Mesenchymal stem cell (in vitro differentiated cells and primary cell): ENCODE measurements around the gene SETDB1.

Experiments
- DNase-seq: peaks from one replicate; pipeline ENCODE4 v3.0.0-alpha.2; 2013
- H2AFZ ChIP-seq: one replicate; pipeline ENCODE4 v1.6.1; 2013; ENCODE audit warnings: low read depth, mild to moderate bottlenecking, control low read depth, inconsistent platforms, low read length, moderate library complexity
- H2AK5ac ChIP-seq: 2 replicates; pipeline ENCODE4 v1.6.1; 2013; ENCODE audit warnings: low read length, moderate library complexity, mild to moderate bottlenecking, inconsistent platforms; ENCODE audit not compliant: severe bottlenecking
- H2BK120ac ChIP-seq: one replicate; pipeline ENCODE4 v1.6.1; 2013; ENCODE audit warnings: low read depth, mild to moderate bottlenecking, inconsistent platforms, low read length, moderate library complexity
- H2BK12ac ChIP-seq, 2 experiments: one replicate each; pipeline ENCODE4 v1.6.1; 2013; ENCODE audit warnings: inconsistent platforms in 2 of 2, low read length in 2 of 2, mild to moderate bottlenecking in 2 of 2, moderate library complexity in 2 of 2, control low read depth in 1 of 2
- H2BK15ac ChIP-seq: one replicate; pipeline ENCODE4 v1.6.1; 2013; ENCODE audit warnings: mild to moderate bottlenecking, low read depth, inconsistent platforms; ENCODE audit not compliant: poor library complexity, severe bottlenecking
- H2BK5ac ChIP-seq: 2 replicates; pipeline ENCODE4 v1.6.1; 2013; ENCODE audit warnings: low read depth, mild to moderate bottlenecking, low read length, control low read depth, inconsistent platforms; ENCODE audit not compliant: poor library complexity, severe bottlenecking
- H3K14ac ChIP-seq, 2 experiments: one replicate each; pipeline ENCODE4 v1.6.1; 2013; ENCODE audit warnings: inconsistent platforms in 2 of 2, low read length in 2 of 2, control low read depth in 1 of 2, mild to moderate bottlenecking in 1 of 2, moderate library complexity in 1 of 2
- H3K18ac ChIP-seq, 2 experiments: one replicate each; pipeline ENCODE4 v1.6.1; 2013; ENCODE audit warnings: inconsistent platforms in 2 of 2, low read length in 2 of 2, control low read depth in 1 of 2, low read depth in 1 of 2, mild to moderate bottlenecking in 1 of 2
- H3K23ac ChIP-seq, 2 experiments: one replicate each; pipeline ENCODE4 v1.6.1; 2013; ENCODE audit warnings: inconsistent platforms in 2 of 2, low read length in 2 of 2, mild to moderate bottlenecking in 2 of 2, moderate library complexity in 2 of 2, control low read depth in 1 of 2
- H3K27ac ChIP-seq: 2 replicates; pipeline ENCODE4 v1.5.1; 2013; ENCODE audit warnings: mild to moderate bottlenecking, moderate library complexity, low read length, control low read depth, inconsistent platforms; ENCODE audit not compliant: poor library complexity, severe bottlenecking
- H3K27me3 ChIP-seq, 2 experiments: 2 replicates each; pipeline versions ENCODE4 v1.6.1 to v1.7.0; 2013; ENCODE audit warnings: low read length in 2 of 2, mild to moderate bottlenecking in 2 of 2, moderate library complexity in 2 of 2, control low read depth in 1 of 2, inconsistent platforms in 1 of 2; ENCODE audit not compliant: control insufficient read depth in 1 of 2, insufficient read depth in 1 of 2
- H3K36me3 ChIP-seq, 2 experiments: 2 replicates each; pipeline versions ENCODE4 v1.6.1 to v1.7.0; 2013; ENCODE audit warnings: low read length in 2 of 2, control low read depth in 1 of 2, inconsistent platforms in 1 of 2, low read depth in 1 of 2, mild to moderate bottlenecking in 1 of 2; ENCODE audit not compliant: insufficient read depth in 2 of 2, control insufficient read depth in 1 of 2
- H3K4ac ChIP-seq, 2 experiments: one replicate each; pipeline ENCODE4 v1.6.1; 2013; ENCODE audit warnings: inconsistent platforms in 2 of 2, low read length in 2 of 2, mild to moderate bottlenecking in 2 of 2, moderate library complexity in 2 of 2, control low read depth in 1 of 2, low read depth in 1 of 2
- H3K4me1 ChIP-seq: 2 replicates; pipeline ENCODE4 v1.6.1; 2013; ENCODE audit warnings: low read depth, low read length, control low read depth; ENCODE audit not compliant: control insufficient read depth, insufficient read depth
- H3K4me2 ChIP-seq: 2 replicates; pipeline ENCODE4 v1.6.1; 2013; ENCODE audit warnings: low read length, mild to moderate bottlenecking, inconsistent platforms; ENCODE audit not compliant: poor library complexity, severe bottlenecking
- H3K4me3 ChIP-seq, 2 experiments: 2 replicates each; pipeline versions ENCODE4 v1.5.1 to v1.7.0; 2013; ENCODE audit warnings: low read length in 2 of 2, mild to moderate bottlenecking in 2 of 2, control low read depth in 1 of 2, low read depth in 1 of 2; ENCODE audit not compliant: insufficient read depth in 1 of 2
- H3K79me1 ChIP-seq: replicated peaks from 2 replicates; pipeline ENCODE4 v1.6.1; 2013; ENCODE audit warnings: mild to moderate bottlenecking, control low read depth, low read length, inconsistent platforms; ENCODE audit not compliant: poor library complexity, severe bottlenecking
- H3K9ac ChIP-seq: 2 replicates; pipeline ENCODE4 v1.7.0; 2013; ENCODE audit warnings: mild to moderate bottlenecking, low read length, moderate library complexity
- H3K9me3 ChIP-seq: 2 replicates; pipeline ENCODE4 v1.7.0; 2013; ENCODE audit warnings: mild to moderate bottlenecking, low read length; ENCODE audit not compliant: control insufficient read depth
- H4K8ac ChIP-seq: one replicate; pipeline ENCODE4 v1.6.1; 2013; ENCODE audit warnings: inconsistent platforms, mild to moderate bottlenecking, low read length, moderate library complexity
- H4K91ac ChIP-seq: one replicate; pipeline ENCODE4 v1.6.1; 2013; ENCODE audit warnings: mild to moderate bottlenecking, low read length, inconsistent platforms
- WGBS: methylation state at CpG from one replicate; pipeline ENCODE4 v1.1.7; 2013; ENCODE audit warnings: mixed read lengths; 5-methylcytosine and 5-hydroxymethylcytosine counted together

The SETDB1 gene

DNA sequence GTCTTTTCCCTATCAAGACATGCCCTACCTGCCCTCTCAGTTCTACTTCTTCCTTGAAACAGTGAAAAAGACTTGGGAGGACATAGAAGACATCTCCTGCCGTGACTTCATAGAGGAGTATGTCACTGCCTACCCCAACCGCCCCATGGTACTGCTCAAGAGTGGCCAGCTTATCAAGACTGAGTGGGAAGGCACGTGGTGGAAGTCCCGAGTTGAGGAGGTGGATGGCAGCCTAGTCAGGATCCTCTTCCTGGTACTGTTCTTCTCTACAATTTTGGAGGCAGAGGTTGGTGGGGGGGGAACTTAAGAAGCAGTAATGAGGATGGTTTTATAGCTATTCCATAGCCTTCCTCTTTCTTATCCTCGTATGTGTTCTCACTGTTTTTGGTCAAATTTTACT is 18.7 kb downstream of the SETDB1 start:
- Histone ChIP-seq H3K4me3 (no peak overlapping the region), H3K27me3 (no peaks in the 10 kb centered on the region), H3K23ac (no peak overlapping the region)

DNA sequence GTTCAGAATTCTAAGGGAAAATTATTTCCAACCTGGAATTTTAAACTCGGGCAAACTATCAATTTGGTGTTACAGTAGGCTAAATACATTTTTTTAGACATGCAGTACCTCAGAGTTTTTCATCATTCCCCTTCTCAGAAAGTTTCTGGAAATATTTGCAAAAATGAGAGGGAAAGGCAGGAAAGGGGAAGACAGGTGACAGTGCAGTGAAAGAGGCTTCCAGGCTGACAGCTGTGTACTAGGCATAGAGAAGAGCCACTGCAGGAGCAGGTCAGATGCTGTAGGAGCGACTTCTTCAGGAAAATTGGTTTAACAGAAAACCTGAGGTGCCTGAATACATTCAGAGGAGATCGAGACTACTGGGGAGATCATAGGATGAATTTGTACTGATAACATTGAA is 28.5 kb downstream of the SETDB1 start:
- H3K4me1 ChIP-seq: no peaks in the 10 kb centered on the region
- no peak overlapping the region for H2BK120ac ChIP-seq
- H3K4me3 ChIP-seq: no peak overlapping the region
- no peaks in the 10 kb centered on the region for H3K9me3 ChIP-seq
- H3K27ac ChIP-seq: no peak overlapping the region
- DNase-seq: no peak
- no peaks in the 10 kb centered on the region for H3K27me3 ChIP-seq
- H2AK5ac ChIP-seq: no peak overlapping the region
- no peak overlapping the region for H3K4me2 ChIP-seq
- no peak overlapping the region for H2BK5ac ChIP-seq
- H2BK15ac ChIP-seq: no peak overlapping the region
- H3K23ac ChIP-seq: no peak overlapping the region
- H2AFZ ChIP-seq: no peak overlapping the region
- H3K9ac ChIP-seq: no peak overlapping the region
- H3K14ac ChIP-seq: no peak overlapping the region
- 91% methylated on average over 2 of the region's 3 CpGs for WGBS
- H3K36me3 ChIP-seq: peaks cover 39 to 78% of the 10 kb centered on the region in 2 experiments
- H3K4ac ChIP-seq: no peak overlapping the region
- H4K91ac ChIP-seq: no peak overlapping the region
- no peak overlapping the region for H3K18ac ChIP-seq
- peaks cover 14% of the 10 kb centered on the region for H3K79me1 ChIP-seq
- H2BK12ac ChIP-seq: no peak overlapping the region
- H4K8ac ChIP-seq: no peak overlapping the region

More for the DNA sequence above, 18.7 kb downstream of the SETDB1 start:
- H2BK15ac ChIP-seq: no peak overlapping the region
- H3K18ac ChIP-seq: no peak overlapping the region
- H3K4me1 ChIP-seq: no peaks in the 10 kb centered on the region
- no peak overlapping the region for H2BK12ac ChIP-seq
- no peak overlapping the region for H4K8ac ChIP-seq
- peaks cover 3% of the 10 kb centered on the region for H3K79me1 ChIP-seq
- H3K4ac ChIP-seq: no peak overlapping the region
- no peak overlapping the region for H3K27ac ChIP-seq
- no peak overlapping the region for H3K9ac ChIP-seq
- H2AK5ac ChIP-seq: no peak overlapping the region
- H2AFZ ChIP-seq: no peak overlapping the region
- no peak overlapping the region for H4K91ac ChIP-seq
- no peak for DNase-seq
- H2BK120ac ChIP-seq: no peak overlapping the region
- H3K4me2 ChIP-seq: no peak overlapping the region
- no peaks in the 10 kb centered on the region for H3K9me3 ChIP-seq
- H3K14ac ChIP-seq: no peak overlapping the region
- H2BK5ac ChIP-seq: no peak overlapping the region
- peaks cover 57 to 93% of the 10 kb centered on the region in 2 experiments for H3K36me3 ChIP-seq
- WGBS: over 99% methylated on average over 5 of the region's 5 CpGs

DNA sequence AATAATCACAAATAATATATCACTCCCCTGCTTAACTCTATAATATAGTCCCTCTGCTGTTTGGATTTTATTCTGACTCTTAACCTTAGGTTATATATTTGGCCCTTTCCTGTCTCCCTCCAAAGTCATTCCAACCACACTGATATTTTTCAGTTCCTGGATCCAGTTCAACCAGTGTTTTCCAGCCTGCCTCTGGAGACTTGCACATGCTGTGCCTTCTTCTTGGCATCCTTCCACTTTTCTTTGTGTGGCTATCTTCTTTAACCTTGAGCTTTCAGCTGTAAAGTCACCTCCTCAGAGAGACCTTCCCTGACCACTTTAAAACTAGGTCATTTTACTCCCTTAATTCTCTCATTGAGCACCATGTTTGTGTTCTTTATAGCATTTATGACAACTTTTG is 29.1 kb downstream of the SETDB1 start:
- Histone ChIP-seq H3K14ac (no peak overlapping the region), H3K4me3 (no peak overlapping the region), H4K8ac (no peak overlapping the region), H3K27me3 (no peaks in the 10 kb centered on the region), H2BK12ac (no peak overlapping the region), H3K23ac (no peak overlapping the region), H2BK120ac (no peak overlapping the region), H3K4ac (no peak overlapping the region), H3K4me1 (no peaks in the 10 kb centered on the region), H3K9me3 (no peaks in the 10 kb centered on the region), H3K4me2 (no peak overlapping the region), H2BK15ac (no peak overlapping the region), H2AK5ac (no peak overlapping the region), H2AFZ (no peak overlapping the region), H3K18ac (no peak overlapping the region), H4K91ac (no peak overlapping the region), H2BK5ac (no peak overlapping the region), H3K36me3 (peaks cover 40 to 77% of the 10 kb centered on the region in 2 experiments), H3K27ac (no peak overlapping the region), H3K9ac (no peak overlapping the region), H3K79me1 (peaks cover 12% of the 10 kb centered on the region)
- no peak for DNase-seq

DNA sequence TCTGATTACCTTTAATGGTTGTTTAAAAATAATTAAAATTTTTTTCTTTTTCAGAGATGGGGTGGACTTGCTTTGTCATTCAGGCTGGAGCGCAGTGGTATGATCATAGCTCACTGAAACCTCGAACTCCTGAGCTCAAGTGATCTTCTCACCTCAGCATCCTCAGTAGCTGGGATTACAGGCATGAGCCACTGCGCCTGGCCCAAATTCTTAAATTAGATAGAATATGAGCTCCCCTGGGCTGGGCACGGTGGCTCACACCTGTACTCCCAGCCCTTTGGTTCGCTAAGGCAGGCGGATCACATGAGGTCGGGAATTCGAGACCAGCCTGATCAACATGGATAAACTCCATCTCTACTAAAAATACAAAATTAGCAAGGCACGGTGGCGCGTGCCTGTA is 31.5 kb downstream of the SETDB1 start:
- no peak for DNase-seq

More for the DNA sequence above, 31.5 kb downstream of the SETDB1 start:
- Histone ChIP-seq H3K27ac (no peak overlapping the region), H3K27me3 (no peaks in the 10 kb centered on the region), H3K4me3 (no peak overlapping the region), H4K91ac (no peak overlapping the region), H3K4ac (no peak overlapping the region), H3K4me2 (no peak overlapping the region), H3K36me3 (peaks cover 42 to 79% of the 10 kb centered on the region in 2 experiments), H3K4me1 (no peaks in the 10 kb centered on the region), H3K9ac (no peak overlapping the region), H2BK5ac (no peak overlapping the region), H2BK120ac (no peak overlapping the region), H2BK15ac (no peak overlapping the region), H3K14ac (no peak overlapping the region), H3K9me3 (no peaks in the 10 kb centered on the region), H4K8ac (no peak overlapping the region), H2AK5ac (no peak overlapping the region), H3K79me1 (peaks cover 12% of the 10 kb centered on the region), H3K23ac (no peak overlapping the region), H2BK12ac (no peak overlapping the region), H2AFZ (no peak overlapping the region), H3K18ac (no peak overlapping the region)
- 94% methylated on average over 10 of the region's 11 CpGs for WGBS
